Ammon's horn (tissue), 1 donor: ENCODE results near the gene FHOD1.

Source experiments
- DNase-seq: peaks from one replicate; pipeline ENCODE4 v3.0.0-alpha.2; 2016; ENCODE audit warnings: low spot score

The FHOD1 gene

DNA sequence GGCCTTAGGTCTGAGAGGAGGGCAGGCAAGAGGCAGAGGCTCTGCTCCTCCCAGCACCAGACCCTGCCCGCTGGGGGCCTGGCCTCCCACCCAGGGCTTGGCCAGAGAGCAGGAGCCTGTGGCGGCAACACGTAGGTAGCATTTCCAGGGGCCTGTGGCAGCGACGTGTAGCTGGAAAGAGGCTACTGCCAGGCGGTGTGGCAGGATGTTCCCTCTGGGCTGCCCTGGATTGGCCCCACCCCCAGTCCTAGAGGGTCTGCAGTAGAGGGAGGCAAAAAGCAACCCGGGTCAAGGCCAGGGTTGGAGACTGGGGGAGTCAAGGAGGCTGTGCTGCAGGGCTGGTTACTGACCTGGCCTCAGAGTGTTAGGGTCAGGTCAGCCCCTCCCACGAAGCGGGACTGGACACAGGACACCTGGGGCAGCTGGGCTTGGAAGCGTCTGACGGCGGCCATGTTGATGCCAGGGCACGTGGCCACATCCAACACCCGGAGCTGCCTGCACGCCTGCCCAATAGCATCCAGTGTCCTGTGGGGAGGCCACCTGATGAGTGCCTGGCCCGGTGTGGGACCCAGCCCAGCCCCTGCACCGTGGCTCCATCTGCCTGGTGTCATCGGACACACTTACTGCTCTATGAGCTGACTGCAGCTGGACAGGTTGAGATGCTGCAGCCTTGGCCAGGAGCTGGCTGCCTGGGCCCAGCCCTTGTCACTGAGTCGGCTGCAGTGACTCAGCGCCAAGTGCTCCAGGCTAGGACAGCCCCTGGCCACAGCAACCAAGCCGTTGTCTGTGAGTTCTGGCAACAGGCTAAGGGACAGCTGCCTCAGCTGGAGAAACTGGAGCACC is 39.8 kb downstream of the FHOD1 start:
- no peak for DNase-seq

DNA sequence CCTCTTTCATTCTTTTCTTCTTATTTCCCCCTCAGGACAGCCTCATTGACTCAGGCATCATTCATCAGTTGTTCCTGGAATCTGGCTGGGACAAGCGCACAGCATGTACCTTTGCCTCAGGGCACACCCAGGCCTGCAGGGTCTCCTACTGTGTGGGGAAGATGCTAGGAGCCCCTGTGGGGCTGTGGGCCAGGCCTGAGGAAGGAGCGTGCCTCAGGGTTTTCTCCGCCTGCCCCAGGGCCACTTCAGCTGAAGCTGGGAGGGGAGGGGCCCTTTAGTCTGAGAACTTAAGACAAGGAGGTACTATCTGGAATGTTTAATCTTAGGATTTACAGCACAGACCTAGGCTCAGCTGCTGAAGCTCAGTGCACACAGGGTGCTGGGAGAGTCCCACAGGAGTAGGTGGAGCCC is 40.4 kb downstream of the FHOD1 start:
- no peak for DNase-seq

- DNase-seq, result no peak
Observed at GRCh38 chr16:67206129-67206837, 41.0 kb downstream of the FHOD1 start.

DNA sequence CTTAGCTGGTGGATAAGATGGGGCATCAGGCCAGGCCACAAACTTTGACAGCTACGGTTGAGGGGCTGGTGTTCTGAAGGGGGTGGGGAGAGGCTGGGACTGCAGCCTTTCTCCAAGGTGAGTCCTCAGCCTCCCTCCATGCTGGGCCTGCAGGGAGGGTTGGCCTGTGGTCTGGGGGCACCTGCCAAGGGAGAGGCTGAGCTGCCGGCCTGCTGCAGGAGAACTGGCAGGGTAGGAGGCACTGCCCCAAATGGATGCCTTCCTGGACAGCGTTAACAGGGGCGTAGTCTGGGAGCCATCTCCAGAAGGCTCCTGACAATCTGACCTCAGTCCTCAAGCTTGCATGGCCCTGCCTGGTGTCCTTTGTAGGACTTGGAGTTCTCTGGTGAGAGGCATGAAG is 43.2 kb downstream of the FHOD1 start:
- no peak for DNase-seq

DNA sequence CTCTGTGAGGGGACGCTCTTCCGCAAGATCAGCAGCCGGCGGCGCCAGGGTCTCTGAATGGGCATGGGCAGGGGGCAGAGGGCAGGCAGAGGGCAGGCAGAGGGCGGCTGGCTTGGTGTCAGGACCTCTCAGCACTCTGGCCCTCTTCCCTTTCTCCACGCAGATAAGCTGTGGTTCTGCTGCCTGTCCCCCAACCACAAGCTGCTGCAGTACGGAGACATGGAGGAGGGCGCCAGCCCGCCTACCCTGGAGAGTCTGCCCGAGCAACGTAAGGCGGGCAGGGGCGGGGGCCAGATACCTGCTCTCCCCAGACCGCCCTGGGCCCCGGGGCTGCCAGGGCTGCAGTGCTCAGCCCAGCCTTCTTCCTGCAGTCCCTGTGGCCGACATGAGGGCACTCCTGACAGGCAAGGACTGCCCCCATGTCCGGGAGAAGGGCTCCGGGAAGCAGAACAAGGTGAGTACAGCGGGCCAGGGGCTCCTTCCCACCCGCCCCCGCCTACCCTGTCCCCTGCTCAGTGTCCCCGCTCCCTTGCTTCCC is 44.3 kb downstream of the FHOD1 start:
- DNase-seq, result no peak

DNA sequence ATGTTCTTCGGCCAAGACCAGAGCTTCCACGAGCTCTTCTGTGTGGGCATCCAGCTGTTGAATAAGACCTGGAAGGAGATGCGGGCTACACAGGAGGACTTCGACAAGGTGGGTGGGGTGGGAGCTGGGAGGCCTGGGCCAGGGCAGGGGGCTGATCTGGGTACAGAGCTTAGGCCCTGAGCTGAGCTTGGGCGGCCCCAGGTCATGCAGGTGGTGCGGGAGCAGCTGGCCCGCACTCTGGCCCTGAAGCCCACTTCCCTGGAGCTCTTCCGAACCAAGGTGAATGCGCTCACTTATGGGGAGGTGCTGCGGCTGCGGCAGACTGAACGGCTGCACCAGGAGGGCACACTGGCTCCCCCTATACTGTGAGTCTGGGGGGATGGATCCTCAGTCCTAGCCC is 44.9 kb downstream of the FHOD1 start:
- DNase-seq, result no peak

GRCh38 chr16:67201411-67202345 is 45.6 kb downstream of the FHOD1 start:
- no peak for DNase-seq

DNA sequence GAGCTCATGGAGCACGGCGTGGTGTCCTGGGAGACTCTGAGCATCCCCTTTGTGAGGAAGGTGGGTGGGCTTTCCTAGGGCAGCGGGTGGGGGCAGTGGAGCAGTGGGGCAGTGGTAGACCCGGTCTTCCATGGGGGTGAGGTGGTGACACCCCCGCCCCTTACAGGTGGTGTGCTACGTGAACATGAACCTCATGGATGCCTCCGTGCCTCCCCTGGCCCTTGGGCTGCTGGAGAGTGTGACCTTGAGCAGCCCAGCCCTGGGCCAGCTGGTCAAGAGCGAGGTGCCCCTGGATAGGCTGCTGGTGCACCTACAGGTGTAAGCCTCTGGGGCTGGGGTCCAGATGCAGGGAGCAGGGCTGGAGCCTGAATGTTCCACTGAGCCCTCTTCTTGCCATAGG is 46.8 kb downstream of the FHOD1 start:
- no peak for DNase-seq

- DNase-seq, result no peak
Observed at GRCh38 chr16:67199808-67200198, 47.5 kb downstream of the FHOD1 start.

DNA sequence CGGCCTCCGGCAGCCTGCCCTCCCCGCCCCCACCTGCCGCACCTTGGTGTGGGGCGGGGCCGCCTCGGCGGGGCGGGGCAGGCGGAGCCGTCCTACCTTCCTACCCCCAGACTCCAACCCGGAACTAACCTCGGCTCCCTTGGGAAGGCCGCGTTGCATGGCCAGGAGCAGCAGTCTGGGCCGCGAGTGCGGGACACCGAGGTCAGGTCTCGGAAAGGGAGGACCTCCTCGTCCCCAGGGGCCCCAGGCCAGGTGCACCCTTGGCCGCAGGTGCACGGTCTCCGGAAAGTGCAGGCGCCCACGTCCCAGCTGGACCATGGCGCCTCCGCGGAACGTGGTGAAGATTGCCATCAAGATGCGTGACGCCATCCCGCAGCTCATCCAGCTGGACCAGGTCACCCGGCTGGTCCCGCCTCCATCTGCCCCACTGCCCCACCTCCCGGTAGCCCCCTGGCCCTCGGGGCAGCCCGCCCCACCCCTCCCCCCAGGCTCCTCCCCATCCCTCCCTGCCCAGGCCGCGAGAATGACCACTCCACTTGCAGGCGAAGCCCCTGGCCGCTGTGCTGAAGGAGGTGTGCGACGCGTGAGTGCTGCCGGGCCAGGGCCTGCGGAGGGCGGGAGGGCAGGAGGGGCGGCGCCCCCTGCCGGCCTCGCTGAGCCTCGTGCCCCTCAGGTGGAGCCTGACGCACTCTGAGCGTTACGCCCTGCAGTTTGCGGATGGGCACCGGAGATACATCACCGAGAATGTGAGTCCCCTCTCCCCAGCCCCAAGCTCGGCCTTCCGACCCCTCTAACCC is 48.1 kb downstream of the FHOD1 start, which contains the start of gene ELMO3:
Gene ELMO3, plus strand, starts transcription at position 121 of the 797 bp plus-strand sequence. Its CDS starts 196 bp downstream, at position 317.
- no peak for DNase-seq

- peak; percentile 68 for DNase-seq
Observed at GRCh38 chr16:67198238-67198734, 49.0 kb downstream of the FHOD1 start.

DNA sequence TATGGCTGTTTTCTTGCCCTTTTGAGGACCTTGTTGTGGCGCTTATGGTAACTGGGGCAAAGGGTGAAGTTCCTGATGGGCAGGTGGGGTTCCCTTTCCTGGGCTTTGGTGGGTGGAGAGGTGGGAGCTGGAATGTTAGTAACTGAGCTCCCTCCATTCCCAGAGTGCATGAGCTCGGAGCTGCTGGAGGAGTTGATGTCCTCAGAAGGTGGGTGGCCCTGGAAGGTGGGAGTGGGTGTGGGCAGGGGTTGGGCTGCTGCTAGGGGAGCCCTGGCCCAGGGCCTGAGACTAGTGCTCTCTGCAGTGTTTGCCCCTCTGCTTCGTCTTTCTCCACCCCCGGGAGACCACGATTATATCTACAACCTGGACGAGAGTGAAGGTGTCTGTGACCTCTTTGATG is 49.6 kb downstream of the FHOD1 start:
- DNase-seq, result no peak

DNA sequence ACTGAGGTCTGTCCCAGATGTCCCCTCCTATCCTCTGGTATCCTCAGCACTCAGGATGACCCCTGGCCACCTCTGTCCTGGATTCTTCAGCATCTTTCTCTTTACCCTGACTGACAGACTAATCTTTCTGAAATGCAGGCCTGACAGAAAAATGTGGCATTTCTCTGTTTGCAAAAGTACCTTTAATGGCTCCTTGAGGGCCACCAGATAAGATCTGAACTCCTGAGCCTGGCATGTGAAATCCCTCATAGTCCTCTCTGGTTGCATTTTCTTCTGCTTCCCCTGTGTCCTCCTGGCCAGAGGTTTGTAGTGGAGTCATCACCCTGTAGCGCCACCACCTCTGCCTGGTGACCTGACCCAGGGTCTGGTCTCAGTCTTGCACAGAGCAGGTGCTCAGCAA is 50.4 kb downstream of the FHOD1 start:
- DNase-seq, result no peak

DNA sequence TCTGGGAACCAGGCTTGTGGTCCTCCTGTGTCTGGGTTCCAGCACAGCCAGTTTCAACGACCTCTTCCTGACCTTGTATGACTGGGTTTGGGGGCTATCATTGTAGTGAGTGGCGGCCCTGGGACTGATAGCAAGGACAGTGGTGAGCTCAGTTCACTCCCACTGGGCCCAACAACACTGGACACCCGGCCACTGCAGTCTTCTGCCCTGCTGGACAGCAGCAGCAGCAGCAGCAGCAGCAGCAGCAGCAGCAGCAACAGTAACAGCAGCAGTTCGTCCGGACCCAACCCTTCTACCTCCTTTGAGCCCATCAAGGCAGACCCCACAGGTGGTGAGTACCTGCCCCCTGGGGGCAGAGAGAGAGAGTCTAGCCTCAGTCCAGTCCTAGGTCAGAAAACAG is 51.6 kb downstream of the FHOD1 start:
- DNase-seq, result no peak

DNA sequence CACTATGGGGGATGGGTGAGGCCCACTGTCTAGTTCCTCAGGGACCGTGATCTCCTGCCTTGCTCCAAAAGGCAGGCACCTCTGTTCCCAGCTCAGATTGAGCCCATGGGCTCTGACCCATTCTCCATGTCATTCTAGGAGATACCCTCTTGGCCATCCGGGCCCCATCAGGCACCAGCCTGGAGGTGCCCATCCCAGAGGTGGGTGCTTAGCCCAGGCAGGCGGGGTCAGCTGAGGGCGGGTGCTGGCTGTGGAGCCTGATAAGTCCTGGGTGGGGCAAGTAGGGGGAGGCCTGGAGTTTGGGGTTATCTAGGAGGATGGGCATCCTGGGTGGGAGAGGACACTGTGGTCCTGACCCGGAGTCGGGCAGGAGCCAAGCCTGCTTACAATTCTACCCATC is 53.0 kb downstream of the FHOD1 start:
- DNase-seq, result no peak

DNA sequence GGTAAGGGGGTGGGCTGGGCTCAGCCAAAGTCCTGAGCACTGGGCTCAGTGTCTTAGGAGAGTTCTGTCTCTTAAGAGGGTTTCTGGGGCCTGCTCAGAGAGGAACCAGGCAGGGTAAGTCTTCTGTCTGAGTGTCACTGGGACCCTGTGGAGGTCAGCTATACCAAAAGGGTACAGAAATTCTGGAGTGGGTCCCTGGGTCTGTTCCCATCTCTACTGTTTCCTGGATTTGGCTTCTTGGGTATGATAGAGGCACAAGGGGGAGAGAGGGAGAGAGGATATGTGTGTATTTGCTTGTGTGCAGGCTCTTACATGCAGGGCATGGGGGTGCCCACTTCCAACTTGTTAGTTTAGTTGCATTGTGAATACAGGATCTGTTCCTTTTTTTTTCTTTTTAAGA is 53.7 kb downstream of the FHOD1 start:
- no peak for DNase-seq

DNA sequence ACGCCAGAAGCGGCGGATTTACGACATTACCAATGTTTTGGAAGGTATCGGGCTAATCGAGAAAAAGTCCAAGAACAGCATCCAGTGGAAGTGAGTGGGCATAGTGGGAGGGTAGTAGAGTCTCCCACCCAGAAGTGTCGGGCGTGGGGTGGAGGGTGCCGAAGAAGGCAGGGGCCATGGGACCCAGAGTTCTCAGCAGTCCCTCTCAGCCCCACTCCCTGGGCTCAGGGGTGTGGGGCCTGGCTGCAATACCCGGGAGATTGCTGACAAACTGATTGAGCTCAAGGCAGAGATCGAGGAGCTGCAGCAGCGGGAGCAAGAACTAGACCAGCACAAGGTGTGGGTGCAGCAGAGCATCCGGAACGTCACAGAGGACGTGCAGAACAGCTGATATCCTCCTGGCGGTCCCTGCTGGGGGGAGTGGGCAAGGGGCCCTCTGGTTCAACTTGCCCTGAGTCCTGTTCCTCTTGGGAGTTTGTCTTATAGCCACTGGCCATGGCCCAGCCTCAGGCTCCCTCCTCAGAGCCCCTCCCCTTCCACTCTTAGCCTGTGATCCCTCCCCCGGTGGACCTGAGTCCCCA is 54.4 kb downstream of the FHOD1 start:
- DNase-seq, result no peak

- peak; percentile 97 for DNase-seq
Observed at GRCh38 chr16:67191995-67192681, 55.1 kb downstream of the FHOD1 start, which contains the start of gene E2F4. TSS of gene E2F4 (plus strand) at chr16:67192155. CDS start at chr16:67192228, 73 bp downstream.

DNA sequence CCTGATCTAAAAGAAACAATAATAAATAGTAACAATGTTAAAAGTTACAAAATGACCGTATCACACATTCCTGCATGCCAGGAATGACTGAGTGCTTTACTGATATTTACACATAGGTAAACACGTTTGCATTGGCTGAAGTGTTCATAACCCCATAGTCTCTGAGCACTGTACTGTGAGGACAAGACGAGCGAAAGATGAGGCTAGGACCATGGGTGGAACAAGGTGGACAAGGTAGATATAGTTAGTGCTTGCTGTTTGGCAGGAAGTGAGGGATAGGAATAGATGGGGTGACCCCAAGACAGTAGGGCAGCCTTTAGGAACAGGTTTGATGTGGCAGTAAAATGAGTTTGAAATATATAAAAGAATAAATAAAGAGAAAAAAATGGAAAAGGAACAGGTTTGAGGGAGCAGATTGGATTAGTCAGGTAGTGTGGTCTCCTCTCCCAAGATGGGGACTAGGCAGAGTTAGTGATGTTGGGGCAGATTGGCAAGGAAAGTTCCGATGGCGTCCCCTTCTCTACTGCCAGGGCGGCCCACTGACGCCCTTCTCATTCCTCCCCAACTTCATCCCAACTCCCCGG is 55.8 kb downstream of the FHOD1 start:
- no peak for DNase-seq
